Trophoblast cell (in vitro differentiated cells and primary cell): ENCODE data around the gene ARHGDIB.

Source experiments
- DNase-seq, 2 donors: peaks; one replicate each; pipeline ENCODE4 v3.0.0-alpha.2; 2016
- H2AFZ ChIP-seq: 2 replicates; pipeline ENCODE4 v1.6.1; 2013; ENCODE audit warnings: low read length, moderate library complexity, mild to moderate bottlenecking; ENCODE audit not compliant: insufficient read depth, poor library complexity
- H2AK5ac ChIP-seq: 2 replicates; pipeline ENCODE4 v1.6.1; 2013; ENCODE audit warnings: mild to moderate bottlenecking, low read length
- H2BK120ac ChIP-seq: 2 replicates; pipeline ENCODE4 v1.6.1; 2013; ENCODE audit warnings: low read length, mild to moderate bottlenecking, moderate library complexity; ENCODE audit not compliant: insufficient read depth, poor library complexity
- H2BK12ac ChIP-seq: 2 replicates; pipeline ENCODE4 v1.6.1; 2013; ENCODE audit warnings: mild to moderate bottlenecking, low read length, moderate library complexity
- H2BK5ac ChIP-seq: 2 replicates; pipeline ENCODE4 v1.6.1; 2013; ENCODE audit warnings: low read length, low read depth, moderate library complexity, mild to moderate bottlenecking; ENCODE audit not compliant: poor library complexity
- H3K14ac ChIP-seq: 2 replicates; pipeline ENCODE4 v1.6.1; 2013; ENCODE audit warnings: mild to moderate bottlenecking, low read length
- H3K18ac ChIP-seq: 2 replicates; pipeline ENCODE4 v1.6.1; 2013; ENCODE audit warnings: mild to moderate bottlenecking, low read length
- H3K23ac ChIP-seq: 2 replicates; pipeline ENCODE4 v1.6.1; 2013; ENCODE audit warnings: low read length
- H3K27ac ChIP-seq: 2 replicates; pipeline ENCODE4 v1.5.1; 2013; ENCODE audit warnings: low read depth, mild to moderate bottlenecking, inconsistent platforms, low read length, moderate library complexity
- H3K27me3 ChIP-seq: 2 replicates; pipeline ENCODE4 v1.6.1; 2013; ENCODE audit warnings: inconsistent platforms, mild to moderate bottlenecking, low read length, moderate library complexity; ENCODE audit not compliant: insufficient read depth
- H3K36me3 ChIP-seq, 2 experiments: 1 replicate in 1 of 2; 2 replicates in 1 of 2; pipeline ENCODE4 v1.6.1; 2013; ENCODE audit warnings: low read length in 2 of 2, mild to moderate bottlenecking in 2 of 2, moderate library complexity in 1 of 2; ENCODE audit not compliant: insufficient read depth in 2 of 2, control insufficient read depth in 1 of 2
- H3K4ac ChIP-seq: 2 replicates; pipeline ENCODE4 v1.6.1; 2013; ENCODE audit warnings: low read depth, mild to moderate bottlenecking, low read length, moderate library complexity
- H3K4me1 ChIP-seq, 2 experiments: 1 replicate in 1 of 2; 2 replicates in 1 of 2; pipeline ENCODE4 v1.6.1; 2013; ENCODE audit warnings: low read length in 2 of 2, mild to moderate bottlenecking in 2 of 2, moderate library complexity in 1 of 2; ENCODE audit not compliant: insufficient read depth in 2 of 2, control insufficient read depth in 1 of 2
- H3K4me2 ChIP-seq: 2 replicates; pipeline ENCODE4 v1.6.1; 2013; ENCODE audit warnings: inconsistent platforms, mild to moderate bottlenecking, low read length, moderate library complexity
- H3K4me3 ChIP-seq: 2 replicates; pipeline ENCODE4 v1.5.1; 2013; ENCODE audit warnings: mild to moderate bottlenecking, low read depth, low read length, inconsistent platforms
- H3K79me1 ChIP-seq: one replicate; pipeline ENCODE4 v1.6.1; 2013; ENCODE audit warnings: low read length
- H3K79me2 ChIP-seq: 2 replicates; pipeline ENCODE4 v1.6.1; 2013; ENCODE audit warnings: low read length, mild to moderate bottlenecking; ENCODE audit not compliant: control insufficient read depth, insufficient read depth, poor library complexity
- H3K9ac ChIP-seq: 2 replicates; pipeline ENCODE4 v1.6.1; 2013; ENCODE audit warnings: mild to moderate bottlenecking, low read length
- H3K9me3 ChIP-seq: 2 replicates; pipeline ENCODE4 v1.6.1; 2013; ENCODE audit warnings: low read depth, mild to moderate bottlenecking, control low read depth, inconsistent platforms, low read length; ENCODE audit not compliant: insufficient read depth
- H4K12ac ChIP-seq: 2 replicates; pipeline ENCODE4 v1.6.1; 2013; ENCODE audit warnings: low read depth, mild to moderate bottlenecking, low read length, moderate library complexity
- H4K8ac ChIP-seq: 2 replicates; pipeline ENCODE4 v1.6.1; 2013; ENCODE audit warnings: low read depth, mild to moderate bottlenecking, low read length, moderate library complexity
- H4K91ac ChIP-seq: one replicate; pipeline ENCODE4 v1.6.1; 2013; ENCODE audit warnings: low read depth, mild to moderate bottlenecking, low read length, moderate library complexity
- WGBS: extraction: QIAGEN DNeasy Blood & Tissue Kit; methylation state at CpG from one replicate; pipeline ENCODE4 v1.1.7; 2013; ENCODE audit warnings: missing lambda C conversion rate; ENCODE audit not compliant: insufficient read length, insufficient coverage; ENCODE audit errors: extremely low coverage; 5-methylcytosine and 5-hydroxymethylcytosine counted together

The ARHGDIB gene

DNA sequence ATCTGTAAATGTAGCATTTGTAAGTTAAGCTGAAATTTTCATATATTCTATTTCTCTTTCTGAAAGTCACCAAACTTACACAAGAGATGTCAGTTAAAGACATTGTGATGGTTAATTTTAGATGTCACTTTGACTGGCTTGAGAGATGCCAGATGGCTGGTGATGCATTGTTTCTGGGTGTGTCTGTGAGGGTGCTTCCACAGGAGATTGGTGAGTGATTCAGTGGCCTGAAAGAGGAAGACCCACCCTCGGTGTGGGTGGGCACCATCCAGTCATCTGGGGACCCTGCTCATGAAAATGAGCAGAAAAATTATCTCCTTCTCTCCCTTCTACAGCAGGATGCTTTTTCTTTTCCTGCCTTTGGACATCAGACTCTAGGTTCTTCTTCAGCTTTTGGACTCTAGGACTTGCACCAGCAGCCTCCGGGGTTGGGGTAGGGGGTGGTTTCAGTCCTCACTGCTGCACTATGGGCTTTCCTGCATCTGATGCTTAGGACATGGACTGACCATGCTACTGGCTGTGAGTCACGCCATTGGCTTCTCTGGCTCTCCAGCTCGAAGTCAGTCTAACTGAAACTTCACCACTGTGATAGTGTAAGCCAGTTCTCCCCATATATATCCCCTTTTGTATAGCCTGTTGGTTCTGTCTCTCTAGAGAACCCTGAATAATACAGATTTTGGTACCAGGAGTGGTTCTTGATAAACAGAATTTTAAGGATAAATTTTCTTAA, 32.3 kb upstream of the ARHGDIB start:
- WGBS, result no CpG with 5 or more reads among the region's 4 CpGs
- DNase-seq, result peak; percentile 86 to 87
- Histone ChIP-seq H4K8ac (peak overlapping the region; percentile 62), H3K79me1 (peaks cover 10% of the 10 kb centered on the region), H3K14ac (peak overlapping the region; percentile 2), H3K79me2 (no peaks in the 10 kb centered on the region), H3K4ac (no peak overlapping the region), H3K23ac (no peak overlapping the region), H2AFZ (no peak overlapping the region), H2AK5ac (peak overlapping the region; percentile 7), H3K9me3 (no peaks in the 10 kb centered on the region), H3K27me3 (no peaks in the 10 kb centered on the region), H2BK5ac (peak overlapping the region; percentile 0), H4K91ac (peak overlapping the region; percentile 5), H3K9ac (no peak overlapping the region), H3K4me1 (peaks cover 6 to 9% of the 10 kb centered on the region in 2 experiments), H3K4me2 (no peak overlapping the region), H3K36me3 (no peaks in the 10 kb centered on the region), H3K27ac (no peak overlapping the region), H2BK120ac (peak overlapping the region; percentile 21), H2BK12ac (peak overlapping the region; percentile 93), H3K18ac (no peak overlapping the region), H4K12ac (no peak overlapping the region), H3K4me3 (no peak overlapping the region)

DNA sequence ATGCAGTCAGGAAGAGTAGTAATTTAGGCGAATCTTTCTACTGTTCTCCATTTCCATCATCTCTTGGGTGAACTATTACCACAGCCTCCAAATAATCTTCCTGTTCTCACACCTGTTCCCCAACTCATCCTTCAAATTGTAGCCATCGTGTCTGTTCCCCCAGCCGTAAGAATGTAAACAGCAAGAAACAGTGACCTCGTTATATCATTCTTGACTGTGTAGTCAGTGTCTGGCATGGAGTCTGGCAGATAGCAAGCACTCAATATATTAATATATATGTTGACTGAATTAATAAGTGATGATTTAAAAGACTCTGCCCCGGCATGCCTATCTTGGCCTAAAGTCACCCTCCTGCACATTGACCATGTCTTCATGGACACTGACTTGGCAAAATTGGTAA, 31.7 kb upstream of the ARHGDIB start:
- peak overlapping the region; percentile 46 for H2AK5ac ChIP-seq
- H3K27ac ChIP-seq, result no peak overlapping the region
- peak overlapping the region; percentile 28 for H4K8ac ChIP-seq
- H3K4me1 ChIP-seq, result peaks cover 6 to 9% of the 10 kb centered on the region in 2 experiments
- no peak overlapping the region for H3K4me3 ChIP-seq
- H2BK12ac ChIP-seq, result peak overlapping the region; percentile 69
- no peaks in the 10 kb centered on the region for H3K36me3 ChIP-seq
- DNase-seq, result peak in 1 of 2 donors; percentile 28
- peaks cover 10% of the 10 kb centered on the region for H3K79me1 ChIP-seq
- H2BK120ac ChIP-seq, result no peak overlapping the region
- H3K27me3 ChIP-seq, result no peaks in the 10 kb centered on the region
- H3K9ac ChIP-seq, result no peak overlapping the region
- no peak overlapping the region for H2AFZ ChIP-seq
- H3K14ac ChIP-seq, result peak overlapping the region; percentile 37
- no peak overlapping the region for H3K23ac ChIP-seq
- H3K4ac ChIP-seq, result no peak overlapping the region
- no peak overlapping the region for H4K91ac ChIP-seq
- no peaks in the 10 kb centered on the region for H3K9me3 ChIP-seq
- H4K12ac ChIP-seq, result no peak overlapping the region
- H3K18ac ChIP-seq, result no peak overlapping the region
- no peak overlapping the region for H2BK5ac ChIP-seq
- no CpG with 5 or more reads among the region's 5 CpGs for WGBS
- H3K79me2 ChIP-seq, result no peaks in the 10 kb centered on the region
- H3K4me2 ChIP-seq, result no peak overlapping the region

DNA sequence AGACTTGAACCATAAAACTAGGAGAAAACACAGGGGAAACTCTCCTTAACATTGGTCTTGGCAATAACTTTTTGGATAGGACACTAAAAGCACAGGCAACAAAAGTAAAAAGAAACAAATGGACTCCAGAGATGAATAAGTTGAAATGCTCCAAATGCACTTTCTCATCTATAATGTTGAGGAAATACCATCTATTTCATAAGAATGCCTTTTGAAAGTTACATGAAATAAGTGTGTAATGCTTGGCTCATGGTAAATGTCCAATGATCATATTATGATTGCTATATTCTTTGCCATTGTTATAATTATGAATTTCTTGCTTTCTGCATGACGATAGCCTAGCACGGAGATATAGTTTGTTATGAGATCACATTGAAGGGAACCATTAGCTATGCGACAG, 31.3 kb upstream of the ARHGDIB start:
- no peak overlapping the region for H3K9ac ChIP-seq
- no peak overlapping the region for H2BK120ac ChIP-seq
- no peaks in the 10 kb centered on the region for H3K27me3 ChIP-seq
- H2AK5ac ChIP-seq, result no peak overlapping the region
- H3K14ac ChIP-seq, result no peak overlapping the region
- H3K9me3 ChIP-seq, result no peaks in the 10 kb centered on the region
- H3K18ac ChIP-seq, result no peak overlapping the region
- DNase-seq, result no peak
- H3K79me1 ChIP-seq, result peaks cover 10% of the 10 kb centered on the region
- WGBS, result no CpG with 5 or more reads among the region's 3 CpGs
- H4K12ac ChIP-seq, result no peak overlapping the region
- H3K4ac ChIP-seq, result no peak overlapping the region
- H3K4me3 ChIP-seq, result no peak overlapping the region
- H2BK5ac ChIP-seq, result no peak overlapping the region
- no peak overlapping the region for H3K4me2 ChIP-seq
- peaks cover 6 to 9% of the 10 kb centered on the region in 2 experiments for H3K4me1 ChIP-seq
- H4K91ac ChIP-seq, result no peak overlapping the region
- H4K8ac ChIP-seq, result no peak overlapping the region
- peak overlapping the region; percentile 69 for H2BK12ac ChIP-seq
- H3K23ac ChIP-seq, result no peak overlapping the region
- no peak overlapping the region for H3K27ac ChIP-seq
- no peaks in the 10 kb centered on the region for H3K36me3 ChIP-seq
- no peak overlapping the region for H2AFZ ChIP-seq
- no peaks in the 10 kb centered on the region for H3K79me2 ChIP-seq

GRCh38 chr12:14991069-14991468, 29.7 kb upstream of the ARHGDIB start:
- Histone ChIP-seq H3K27me3 (no peaks in the 10 kb centered on the region), H4K8ac (no peak overlapping the region), H3K4me3 (no peak overlapping the region), H2BK12ac (no peak overlapping the region), H3K14ac (no peak overlapping the region), H2BK120ac (no peak overlapping the region), H3K9ac (no peak overlapping the region), H2AK5ac (no peak overlapping the region), H3K18ac (no peak overlapping the region), H3K4me2 (no peak overlapping the region), H2BK5ac (no peak overlapping the region), H3K23ac (no peak overlapping the region), H3K4me1 (peaks cover 6 to 9% of the 10 kb centered on the region in 2 experiments), H3K79me1 (peaks cover 10% of the 10 kb centered on the region), H3K27ac (no peak overlapping the region), H2AFZ (no peak overlapping the region), H3K9me3 (no peaks in the 10 kb centered on the region), H3K4ac (no peak overlapping the region), H3K79me2 (no peaks in the 10 kb centered on the region), H4K12ac (no peak overlapping the region), H3K36me3 (no peaks in the 10 kb centered on the region), H4K91ac (no peak overlapping the region)
- DNase-seq, result no peak
